ENCODE results near the gene FRA10AC1.
"Not testable (repeated sequence)": the region's sequence is repeated elsewhere in the genome, so short reads cannot be mapped to it uniquely, and the experiment has no call there.

Gene FRA10AC1

DNA sequence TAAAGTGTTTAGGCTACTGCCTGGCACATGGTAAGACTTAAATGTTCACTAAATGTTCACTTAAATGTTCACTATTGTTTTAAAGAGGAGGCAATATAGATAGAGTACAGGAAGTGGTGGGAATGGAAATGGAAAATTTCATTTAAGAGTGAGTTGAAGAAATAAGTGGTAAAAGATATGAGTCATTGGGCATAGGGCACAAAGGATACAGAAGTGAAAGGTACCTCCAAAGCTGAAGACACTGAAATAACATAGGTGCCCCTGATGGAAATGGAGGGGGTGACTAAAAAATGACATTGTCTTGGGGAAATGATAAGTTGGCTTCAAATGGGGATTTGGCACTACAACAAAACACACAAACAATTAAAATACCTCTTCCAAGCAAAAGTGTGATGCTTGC lies 5.2 kb upstream of the FRA10AC1 start:
- in situ Hi-C loops (cut with HindIII; ENCODE audit: low pct_ligation_motif_present, low pct_unique_long_range_greater_than_20kb, low sequenced_read_pairs), result no loop called here
- no peak for DNase-seq

DNA sequence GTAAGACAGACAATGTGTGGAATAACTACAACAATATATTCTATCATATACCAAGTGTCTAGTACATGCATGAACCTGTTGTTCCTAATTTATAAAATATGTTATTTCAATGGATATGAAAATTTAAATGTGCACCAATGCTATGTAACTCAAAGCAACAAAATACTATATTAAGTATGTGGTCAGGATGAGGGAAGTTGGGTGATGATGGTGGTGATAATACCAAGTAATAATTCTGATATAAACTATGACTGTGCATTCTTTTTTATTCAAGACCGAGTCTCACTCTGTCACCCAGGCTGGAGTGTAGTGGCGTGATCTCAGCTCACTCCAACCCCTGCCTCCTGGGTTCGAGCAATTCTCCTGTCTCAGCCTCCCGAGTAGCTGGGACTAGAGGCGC lies 2.1 kb upstream of the FRA10AC1 start:
- no peak for DNase-seq
- in situ Hi-C loops (cut with HindIII; ENCODE audit: low pct_ligation_motif_present, low pct_unique_long_range_greater_than_20kb, low sequenced_read_pairs), result no loop called here

DNA sequence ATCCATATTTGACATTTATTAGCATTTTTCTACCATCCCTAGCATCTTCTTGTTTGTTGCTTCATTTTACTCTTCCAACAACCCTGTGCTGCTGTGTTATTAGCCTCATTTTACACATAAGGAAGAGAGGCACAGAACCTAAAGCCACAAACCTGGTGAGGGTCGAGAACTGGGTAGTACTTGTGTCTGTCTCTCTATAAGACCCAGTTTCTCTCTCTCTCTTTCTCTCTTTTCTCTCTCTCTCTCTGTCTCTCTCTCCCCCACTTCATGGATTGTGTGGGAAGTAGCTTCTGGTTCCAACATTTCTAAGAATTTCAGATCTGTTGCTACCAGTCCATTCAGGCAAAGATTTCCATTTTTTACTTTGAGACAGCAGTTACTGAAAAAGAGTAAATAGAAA lies 1.4 kb upstream of the FRA10AC1 start:
- in situ Hi-C loops (cut with HindIII; ENCODE audit: low pct_ligation_motif_present, low pct_unique_long_range_greater_than_20kb, low sequenced_read_pairs), result no loop called here
- no peak for DNase-seq

DNA sequence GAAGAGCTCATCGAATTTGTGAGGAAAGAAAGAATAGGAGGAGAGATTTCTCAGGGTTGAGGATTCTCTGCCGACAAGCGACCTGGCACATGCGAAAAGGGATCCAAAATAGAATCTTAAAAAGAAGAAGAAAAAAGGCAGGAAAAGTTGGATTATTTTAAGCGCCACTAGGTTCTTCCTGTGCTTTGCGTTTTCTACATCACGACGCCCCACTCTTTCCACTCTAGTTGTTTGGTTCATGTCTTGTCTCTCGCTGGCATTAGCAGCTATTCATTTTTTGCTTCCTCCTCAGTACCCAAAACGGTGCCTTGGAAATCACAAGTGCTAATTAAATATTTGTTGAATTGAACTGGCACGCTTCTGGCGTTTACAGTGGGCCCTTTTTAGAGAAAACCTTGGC lies 674 bp upstream of the FRA10AC1 start:
- no peak for DNase-seq
- in situ Hi-C loops (cut with HindIII; ENCODE audit: low pct_ligation_motif_present, low pct_unique_long_range_greater_than_20kb, low sequenced_read_pairs), result no loop called here

DNA sequence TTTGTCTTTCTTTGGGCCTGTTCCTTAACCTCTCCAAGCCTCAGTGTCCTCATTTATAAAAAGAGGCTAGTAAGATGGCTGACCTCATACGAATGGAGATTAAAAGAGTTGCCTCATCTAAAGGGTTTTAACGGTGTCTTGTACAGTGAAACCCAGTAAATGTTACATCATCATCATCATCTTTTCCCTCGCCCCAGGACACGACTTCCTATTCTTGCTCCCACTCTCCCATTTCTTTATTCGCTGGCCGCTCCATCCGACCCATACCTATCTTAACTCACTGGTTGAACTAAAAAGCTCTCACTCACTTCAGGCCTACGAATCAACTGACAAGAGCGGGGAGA lies 554 bp downstream of the FRA10AC1 start:
- DNase-seq, result peak; percentile 44
- in situ Hi-C loops (cut with HindIII; ENCODE audit: low pct_ligation_motif_present, low pct_unique_long_range_greater_than_20kb, low sequenced_read_pairs), result no loop called here

DNA sequence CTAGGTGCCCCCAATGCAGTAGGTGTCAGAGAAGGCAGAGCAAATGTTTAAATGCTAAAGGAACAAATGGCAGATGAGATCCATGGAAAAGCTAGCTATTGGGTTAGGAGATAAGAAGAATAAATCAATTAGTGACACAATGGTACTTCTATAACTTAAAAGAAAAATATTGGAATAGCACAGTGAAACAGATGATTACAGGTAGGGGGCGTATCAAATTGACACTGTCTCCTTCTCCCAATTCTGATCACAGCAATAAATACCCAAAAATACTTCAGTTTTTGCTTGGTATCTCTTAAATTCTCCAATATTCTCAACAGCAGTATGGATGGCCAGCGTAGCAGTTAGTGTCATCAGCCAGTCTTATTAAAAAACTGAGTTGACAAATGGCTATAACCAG lies 5.2 kb downstream of the FRA10AC1 start:
- in situ Hi-C loops (cut with HindIII; ENCODE audit: low pct_ligation_motif_present, low pct_unique_long_range_greater_than_20kb, low sequenced_read_pairs), result no loop called here

DNA sequence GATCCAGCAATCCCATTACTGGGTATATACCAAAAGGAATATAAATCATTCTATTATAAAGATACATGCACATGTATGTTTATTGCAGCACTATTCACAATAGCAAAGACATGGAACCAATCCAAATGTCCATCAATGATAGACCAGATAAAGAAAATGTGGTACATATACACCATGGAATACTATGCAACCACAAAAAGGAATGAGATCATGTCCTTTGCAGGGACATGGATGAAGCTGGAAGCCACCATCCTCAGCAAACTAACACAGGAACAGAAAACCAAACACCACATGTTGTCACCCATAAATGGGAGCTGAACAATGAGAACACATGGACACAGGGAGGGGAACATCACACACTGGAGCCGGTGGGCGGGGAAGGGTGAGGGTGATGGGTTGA lies 5.8 kb downstream of the FRA10AC1 start:
- in situ Hi-C loops (cut with HindIII; ENCODE audit: low pct_ligation_motif_present, low pct_unique_long_range_greater_than_20kb, low sequenced_read_pairs), result not testable (repeated sequence)

More for the DNA sequence above, 5.2 kb downstream of the FRA10AC1 start:
- no peak for DNase-seq

DNA sequence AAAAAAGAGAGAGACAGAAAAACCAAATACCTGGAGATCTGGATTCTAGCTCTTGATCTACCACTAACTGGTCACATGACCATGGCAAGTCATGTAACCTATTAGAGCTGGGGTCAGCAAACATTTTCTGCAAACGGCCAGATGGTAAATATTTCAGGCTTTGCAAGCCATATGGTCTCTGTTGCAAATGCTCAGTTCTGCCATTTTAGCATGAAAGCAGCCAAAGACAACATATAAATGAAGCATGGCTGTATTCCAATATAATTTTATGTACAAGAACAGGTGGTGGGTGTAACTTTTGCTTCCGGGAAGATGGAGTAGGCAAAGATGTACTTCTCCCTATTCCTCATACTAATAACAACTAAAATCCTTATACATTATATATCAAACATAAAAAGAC lies 6.7 kb downstream of the FRA10AC1 start:
- in situ Hi-C loops (cut with HindIII; ENCODE audit: low pct_ligation_motif_present, low pct_unique_long_range_greater_than_20kb, low sequenced_read_pairs), result no loop called here
- DNase-seq, result no peak

More for the DNA sequence above, 5.8 kb downstream of the FRA10AC1 start:
- not testable (repeated sequence) for DNase-seq

DNA sequence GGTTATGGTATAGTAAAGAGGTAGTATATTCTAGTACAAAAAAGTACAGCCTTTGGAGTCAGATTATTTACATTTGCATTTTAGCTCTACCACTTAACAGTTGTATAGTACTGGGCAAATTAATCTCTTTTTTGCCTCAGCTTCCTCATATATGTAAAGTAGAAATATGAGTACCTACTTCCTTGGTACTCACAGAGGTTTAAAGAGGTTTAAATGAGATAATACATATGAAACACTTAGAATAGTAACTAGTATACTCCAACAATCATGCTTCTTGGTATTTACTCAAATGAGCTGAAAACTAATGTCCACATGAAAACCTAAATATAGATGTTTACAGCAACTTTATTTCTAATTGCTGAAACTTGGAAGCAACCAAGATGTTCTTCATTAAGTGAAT lies 14.7 kb downstream of the FRA10AC1 start:
- in situ Hi-C loops (cut with HindIII; ENCODE audit: low pct_ligation_motif_present, low pct_unique_long_range_greater_than_20kb, low sequenced_read_pairs), result no loop called here
- DNase-seq, result no peak

DNA sequence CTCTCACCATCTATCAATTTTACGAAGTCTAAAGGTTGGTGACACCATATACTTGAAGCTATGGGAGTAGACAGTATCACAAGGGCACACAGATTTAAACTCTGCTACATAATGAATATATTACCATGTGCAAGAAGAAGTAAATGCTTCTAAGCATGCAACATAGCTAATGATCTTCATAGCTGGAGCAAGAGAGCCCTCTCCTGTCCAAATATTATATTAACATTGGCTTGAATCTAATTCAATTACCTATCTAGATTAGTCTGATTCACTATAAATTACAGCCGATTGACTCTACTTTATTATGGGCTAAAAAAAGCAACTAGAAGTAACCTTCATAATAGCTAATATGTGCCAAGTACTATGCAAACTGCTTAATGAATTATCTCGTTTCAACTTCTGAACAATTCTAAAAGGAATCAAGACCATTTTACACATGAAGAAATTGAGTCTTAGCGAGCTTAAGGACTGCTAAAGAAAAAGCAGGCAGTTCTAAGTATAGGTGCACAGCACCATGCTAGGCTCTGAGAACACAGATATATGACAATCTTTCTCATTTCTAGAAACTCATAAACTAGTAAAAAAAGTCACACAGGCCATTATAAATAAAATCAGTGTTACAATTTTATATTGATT lies 21.9 kb downstream of the FRA10AC1 start:
- in situ Hi-C loops (cut with HindIII; ENCODE audit: low pct_ligation_motif_present, low pct_unique_long_range_greater_than_20kb, low sequenced_read_pairs), result no loop called here
- peak; percentile 64 for DNase-seq

DNA sequence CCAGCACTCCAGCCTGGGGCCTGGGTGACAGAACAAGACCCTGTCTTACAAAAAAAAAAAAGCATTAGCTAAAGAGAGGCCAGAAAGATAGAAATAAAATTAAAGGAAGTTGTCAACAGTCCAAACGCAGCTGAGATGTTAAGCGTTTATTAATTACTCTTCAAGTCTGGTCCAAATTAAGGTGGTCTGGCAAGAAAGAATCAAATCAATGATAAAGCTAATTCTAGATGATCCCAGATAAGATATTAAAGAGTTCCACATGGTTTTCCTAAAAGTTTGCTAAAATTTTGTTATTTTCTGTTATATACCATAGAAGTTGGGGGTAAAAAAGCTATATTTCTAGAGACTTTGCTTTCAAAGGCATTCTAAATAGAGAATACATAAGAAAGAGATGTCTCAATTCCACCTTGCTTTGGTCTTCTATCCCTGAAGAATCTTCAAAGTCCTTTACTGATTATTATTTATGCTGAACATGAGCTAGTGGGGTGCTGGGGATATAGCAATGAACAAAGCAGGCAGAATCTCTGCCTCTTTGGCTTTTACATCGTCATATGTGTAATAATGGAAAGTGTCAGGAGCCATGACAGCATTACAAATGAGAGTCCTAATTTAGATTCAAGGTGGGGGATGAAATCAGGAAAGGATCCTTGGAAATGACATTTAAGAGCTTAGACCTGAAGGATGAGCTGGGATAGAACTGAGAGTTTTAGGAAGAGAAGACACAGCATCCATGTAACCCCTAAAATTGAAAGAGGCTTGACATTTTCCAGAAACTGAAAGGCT lies 23.4 kb downstream of the FRA10AC1 start:
- in situ Hi-C loops (cut with HindIII; ENCODE audit: low pct_ligation_motif_present, low pct_unique_long_range_greater_than_20kb, low sequenced_read_pairs), result no loop called here
- DNase-seq, result no peak

DNA sequence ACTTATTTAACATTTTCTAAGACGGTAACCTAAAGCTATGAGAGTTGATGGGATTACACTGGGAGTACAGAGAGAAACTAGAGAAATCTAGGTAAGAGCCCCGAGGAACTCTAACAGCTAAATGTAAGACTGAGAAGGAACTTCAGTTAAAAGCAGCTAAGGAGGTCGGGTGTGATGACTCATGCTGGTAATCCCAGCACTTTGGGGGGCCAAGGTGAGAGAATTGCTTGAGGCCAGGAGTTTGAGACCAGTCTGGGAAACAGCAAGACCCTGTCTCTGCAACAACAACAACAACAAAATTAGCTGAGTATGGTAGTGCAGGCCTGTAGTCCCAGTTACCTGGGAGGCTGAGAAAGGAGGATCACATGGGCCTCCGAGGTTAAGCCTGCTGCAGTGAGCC lies 24.0 kb downstream of the FRA10AC1 start:
- in situ Hi-C loops (cut with HindIII; ENCODE audit: low pct_ligation_motif_present, low pct_unique_long_range_greater_than_20kb, low sequenced_read_pairs), result no loop called here
- no peak for DNase-seq

DNA sequence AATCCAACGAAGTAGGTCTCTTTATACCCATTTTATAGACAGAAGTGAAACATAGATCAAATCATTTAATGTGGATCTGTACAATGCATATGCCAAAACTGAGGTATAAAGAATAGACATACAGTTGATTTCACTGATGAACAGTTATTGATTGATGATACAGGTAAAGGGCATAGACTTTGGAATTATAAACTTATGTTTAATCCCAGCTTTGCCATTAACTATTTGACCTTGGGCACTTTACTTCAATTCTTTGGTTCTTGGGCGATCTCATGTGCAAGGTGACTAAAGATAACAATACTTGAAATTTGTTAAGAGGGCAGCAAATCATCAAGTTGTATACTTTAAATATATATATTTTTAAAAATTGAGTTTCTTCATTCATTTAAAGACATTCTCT lies 28.6 kb downstream of the FRA10AC1 start:
- in situ Hi-C loops (cut with HindIII; ENCODE audit: low pct_ligation_motif_present, low pct_unique_long_range_greater_than_20kb, low sequenced_read_pairs), result loop anchor here (25.0 kb wide), 1 partner anchor 111 kb away; the partner anchor contains the start of gene FFAR4
- no peak for DNase-seq

DNA sequence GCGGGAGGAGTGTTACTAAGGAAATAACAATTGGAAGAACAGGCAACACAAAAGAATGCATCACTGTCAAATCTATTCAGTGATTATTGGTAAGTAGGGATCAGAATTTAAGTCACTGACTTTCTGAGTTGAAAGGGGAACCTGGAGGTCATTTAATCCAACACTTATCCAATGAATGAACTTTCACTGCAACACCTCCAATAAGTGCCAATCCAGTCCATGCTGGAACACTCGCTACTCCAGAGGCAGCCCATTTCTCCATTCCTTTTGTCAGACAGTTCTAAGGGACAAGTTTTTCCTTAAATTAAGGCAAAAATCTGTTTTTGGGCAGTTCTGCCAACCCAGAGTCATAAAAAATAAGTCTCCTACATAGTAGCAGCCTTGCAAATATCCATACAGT lies 29.5 kb downstream of the FRA10AC1 start:
- DNase-seq, result no peak
- in situ Hi-C loops (cut with HindIII; ENCODE audit: low pct_ligation_motif_present, low pct_unique_long_range_greater_than_20kb, low sequenced_read_pairs), result loop anchor here (25.0 kb wide), 1 partner anchor 111 kb away; the partner anchor contains the start of gene FFAR4

DNA sequence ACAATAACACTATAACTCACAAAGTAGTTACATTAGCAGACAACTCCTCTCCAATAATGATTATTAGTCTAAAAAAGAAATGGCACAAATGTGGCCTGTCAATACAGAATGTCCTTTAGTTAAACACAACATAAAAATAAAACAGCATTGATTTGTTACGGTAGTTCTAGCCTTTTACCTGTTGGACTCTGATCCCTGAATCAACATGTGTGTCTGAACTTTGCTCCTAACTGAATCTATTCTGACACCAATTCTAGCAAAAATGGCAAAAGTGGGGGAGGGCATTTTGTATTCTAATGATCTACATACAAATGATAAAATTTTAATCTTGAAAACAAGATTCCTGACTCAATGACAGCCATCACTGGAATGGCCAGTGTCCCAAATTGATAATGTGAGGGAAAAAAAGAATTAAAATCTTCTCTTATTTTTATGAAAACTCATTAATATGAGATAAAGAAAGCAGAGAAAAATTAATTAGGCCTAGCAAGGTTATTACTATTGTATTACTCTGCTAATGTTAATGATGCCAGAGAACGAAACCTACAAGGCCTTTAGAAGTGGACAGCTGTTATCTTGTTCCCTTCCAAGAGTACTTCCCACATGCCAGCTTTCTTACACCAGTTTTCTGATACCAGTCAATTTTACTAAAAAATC lies 30.2 kb downstream of the FRA10AC1 start:
- no peak for DNase-seq
- in situ Hi-C loops (cut with HindIII; ENCODE audit: low pct_ligation_motif_present, low pct_unique_long_range_greater_than_20kb, low sequenced_read_pairs), result loop anchor here (25.0 kb wide), 1 partner anchor 110 kb away; the partner anchor contains the start of gene FFAR4

DNA sequence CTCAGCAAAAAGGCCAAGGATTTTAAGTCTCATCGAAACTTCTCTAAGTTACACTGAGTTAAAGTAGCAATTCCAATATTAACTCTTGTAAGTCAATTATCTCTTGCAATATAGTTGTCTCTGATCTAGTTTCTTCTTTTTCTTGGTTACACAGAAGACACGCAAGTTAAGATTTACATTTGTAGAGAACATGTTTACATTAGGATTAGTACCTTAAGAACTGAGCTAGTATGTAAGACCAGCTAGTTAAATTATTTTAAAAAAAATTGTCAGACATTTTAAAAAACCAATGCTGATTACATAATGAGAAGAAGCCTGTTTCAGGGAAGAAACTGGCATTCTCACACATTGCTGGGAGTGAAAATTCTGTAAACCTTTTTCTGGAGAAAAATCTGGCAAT lies 31.4 kb downstream of the FRA10AC1 start:
- no peak for DNase-seq
- in situ Hi-C loops (cut with HindIII; ENCODE audit: low pct_ligation_motif_present, low pct_unique_long_range_greater_than_20kb, low sequenced_read_pairs), result loop anchor here (25.0 kb wide), 1 partner anchor 109 kb away; the partner anchor contains the start of gene FFAR4

DNA sequence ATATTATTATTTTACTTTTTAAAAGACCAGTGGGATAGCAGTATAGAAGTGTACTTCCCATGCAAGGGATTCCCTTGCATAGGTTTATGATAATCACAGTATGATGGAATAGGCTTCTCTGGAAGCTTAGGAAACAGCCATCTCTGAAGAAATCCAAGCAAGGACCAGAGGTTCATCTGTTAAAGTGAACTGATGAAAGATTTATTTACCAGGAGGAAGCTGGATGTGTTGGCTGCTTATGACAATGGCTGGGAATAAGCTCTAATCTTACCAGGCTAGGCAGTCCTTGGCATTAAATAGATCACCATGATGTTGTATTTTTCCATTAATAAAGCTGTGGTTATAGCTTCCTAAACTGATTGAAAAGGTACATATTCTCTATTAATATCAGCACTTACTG lies 32.0 kb downstream of the FRA10AC1 start:
- in situ Hi-C loops (cut with HindIII; ENCODE audit: low pct_ligation_motif_present, low pct_unique_long_range_greater_than_20kb, low sequenced_read_pairs), result loop anchor here (25.0 kb wide), 1 partner anchor 108 kb away; the partner anchor contains the start of gene FFAR4
- DNase-seq, result no peak

DNA sequence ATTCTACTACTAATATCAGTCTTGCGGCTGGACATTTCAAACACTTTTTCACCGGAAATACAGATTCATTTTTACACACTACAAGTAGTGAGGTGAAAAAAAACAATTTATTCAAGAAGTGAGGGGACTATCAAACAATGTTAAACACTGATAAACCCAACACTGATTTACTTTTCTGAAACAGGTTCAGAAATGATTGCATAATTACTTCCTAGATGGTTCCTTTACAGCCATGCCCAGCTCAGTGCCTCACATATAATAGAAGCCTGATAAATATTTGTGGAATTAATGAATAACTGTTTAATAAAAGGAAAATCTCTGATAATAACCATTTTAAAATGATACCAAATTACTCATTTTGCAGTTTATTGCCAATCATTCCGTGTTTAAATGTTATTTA lies 34.6 kb downstream of the FRA10AC1 start:
- no peak for DNase-seq
- in situ Hi-C loops (cut with HindIII; ENCODE audit: low pct_ligation_motif_present, low pct_unique_long_range_greater_than_20kb, low sequenced_read_pairs), result loop anchor here (25.0 kb wide), 1 partner anchor 105 kb away; the partner anchor contains the start of gene FFAR4

DNA sequence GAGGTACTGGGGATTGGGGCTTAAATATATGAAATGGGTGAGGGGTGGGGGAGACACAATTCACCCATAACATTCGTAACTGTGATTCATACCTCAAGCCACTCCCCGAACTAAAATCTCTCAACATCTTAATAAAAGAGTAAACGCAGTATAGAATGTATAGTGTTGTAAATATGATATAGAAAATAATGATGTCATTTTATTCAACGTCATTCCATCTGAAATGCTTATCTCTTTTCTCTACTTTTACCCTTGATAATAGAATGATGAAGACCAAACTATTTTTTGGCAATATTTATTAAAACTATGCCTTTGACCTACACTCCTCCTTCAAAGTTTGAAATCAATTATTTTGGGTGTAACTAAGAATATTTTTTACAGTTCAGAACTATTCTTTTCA lies 36.4 kb downstream of the FRA10AC1 start:
- in situ Hi-C loops (cut with HindIII; ENCODE audit: low pct_ligation_motif_present, low pct_unique_long_range_greater_than_20kb, low sequenced_read_pairs), result loop anchor here (25.0 kb wide), 1 partner anchor 104 kb away; the partner anchor contains the start of gene FFAR4
- DNase-seq, result no peak
